ENCODE data around the gene MEIOB. TPM values are rescaled to one million over a fixed set of nuclear protein-coding genes. Genes with fewer than 3 reads are reported as not detected.
"Not testable (repeated sequence)": the region's sequence is repeated elsewhere in the genome, so short reads cannot be mapped to it uniquely, and the experiment has no call there.

Gene MEIOB
- total RNA-seq, 1 donor from 2014 or later = not detected

DNA sequence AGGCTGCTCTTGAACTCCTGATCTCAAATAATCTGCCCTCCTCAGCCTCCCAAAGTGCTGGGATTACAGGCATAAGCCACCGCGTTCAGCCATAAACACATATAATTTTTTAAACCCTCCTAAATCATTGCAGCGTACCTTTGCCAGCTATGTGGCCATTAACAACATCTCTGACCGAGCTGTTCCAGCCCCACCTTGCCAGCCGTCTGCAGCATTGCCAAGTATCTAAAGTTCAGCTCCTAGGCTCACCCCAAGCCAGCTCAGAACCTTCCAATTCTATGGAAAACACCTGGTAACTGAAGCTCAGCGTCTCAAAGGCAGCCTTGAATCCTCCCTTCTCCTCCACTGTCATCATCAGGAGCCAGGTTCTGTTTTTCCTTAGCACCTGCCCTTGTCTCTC, 5.1 kb upstream of the MEIOB start:
- no peak for DNase-seq

- no peak for DNase-seq
Measured at GRCh38 chr16:1876468-1876867, 4.5 kb upstream of the MEIOB start.

- DNase-seq = not testable (repeated sequence)
Measured at GRCh38 chr16:1876066-1876465, 4.1 kb upstream of the MEIOB start.

DNA sequence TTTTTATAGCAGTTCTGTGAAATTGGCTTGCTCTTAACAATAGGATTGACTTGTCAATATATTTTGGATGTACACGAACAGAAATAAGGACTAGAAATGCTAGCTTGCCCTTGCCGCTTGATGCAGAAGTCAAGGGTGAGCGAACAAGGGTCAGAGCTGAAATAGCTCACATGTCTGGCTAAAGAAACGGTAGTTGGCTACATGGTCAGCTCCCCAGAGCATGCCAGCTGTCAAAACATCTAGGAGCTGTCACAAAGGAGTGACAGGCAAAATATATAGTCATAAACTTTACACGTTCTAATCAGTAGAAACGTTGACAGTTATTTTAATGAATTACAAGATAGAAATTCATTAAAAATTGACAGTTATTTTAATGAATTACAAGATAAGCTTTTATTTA, 2.9 kb upstream of the MEIOB start:
- no peak for DNase-seq

GRCh38 chr16:1870365-1871082, 1.4 kb downstream of the MEIOB start:
- DNase-seq = no peak

DNA sequence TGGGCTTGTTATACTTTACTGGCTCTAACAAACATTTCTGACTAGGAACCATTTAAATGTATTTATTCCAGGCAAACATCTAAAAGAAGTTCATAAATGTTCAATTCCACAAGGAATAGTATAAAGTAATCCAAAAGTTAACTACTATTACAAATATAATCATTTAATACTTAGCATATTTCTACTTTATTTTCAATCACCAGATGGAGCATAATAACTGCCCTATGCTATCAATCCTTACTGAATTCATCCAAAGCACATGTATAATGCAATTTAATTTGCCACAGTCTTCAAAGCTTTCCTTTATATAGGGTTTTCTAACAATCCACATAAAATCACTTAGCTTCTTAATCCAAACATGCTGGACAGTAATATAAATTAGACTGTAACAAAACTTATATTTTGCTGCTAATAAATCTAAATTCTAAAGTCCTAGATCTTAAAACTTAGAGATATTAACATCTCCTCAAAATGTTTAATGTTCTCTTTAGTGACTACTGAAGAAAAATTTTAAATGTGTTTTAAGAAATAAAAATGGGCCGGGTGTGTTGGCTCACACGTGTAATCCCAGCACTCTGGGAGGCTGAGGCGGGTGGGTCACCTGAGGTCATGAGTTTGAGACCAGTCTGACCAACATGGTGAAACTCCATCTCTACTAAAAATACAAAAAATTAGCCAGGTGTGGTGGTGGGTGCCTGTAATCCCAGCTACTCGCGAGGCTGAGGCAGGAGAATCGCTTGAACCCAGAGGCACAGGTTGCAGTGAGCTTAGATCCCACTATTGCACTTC, 5.9 kb downstream of the MEIOB start:
- no peak for DNase-seq

DNA sequence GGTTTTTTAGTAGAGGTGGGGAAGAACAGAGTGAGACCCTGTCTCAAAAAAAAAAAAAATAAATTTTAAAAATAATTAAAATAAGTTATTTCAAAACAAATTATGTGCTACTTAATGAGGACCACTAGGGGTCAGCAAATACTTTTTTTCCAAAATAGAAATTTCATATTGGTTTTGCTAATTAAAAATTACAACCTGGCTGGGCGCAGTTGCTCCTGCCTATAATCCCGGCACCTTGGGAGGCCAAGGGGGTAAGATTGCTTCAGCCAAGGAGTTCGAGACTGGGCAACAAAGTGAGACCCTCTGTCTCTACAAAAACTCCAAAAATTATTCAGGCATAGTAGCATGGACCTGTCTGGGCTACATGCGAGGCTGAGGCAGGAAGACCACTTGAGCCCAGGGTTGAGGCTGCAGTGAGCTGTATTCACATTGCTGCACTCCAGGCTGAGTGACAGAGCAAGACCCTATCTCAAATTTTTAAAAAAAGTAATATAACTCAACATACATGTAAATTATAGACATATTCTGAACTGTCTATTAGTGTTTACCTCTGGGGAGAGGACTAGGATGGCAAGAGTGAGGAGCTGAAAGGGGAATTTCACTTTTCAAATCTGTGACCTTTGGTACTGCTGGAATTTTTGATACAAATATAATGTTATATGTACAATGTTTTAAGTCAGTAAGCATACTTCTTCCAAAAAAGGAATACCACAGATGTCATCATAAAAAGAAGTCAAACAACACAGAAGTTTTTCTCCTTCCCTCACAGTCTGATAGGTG, 8.1 kb downstream of the MEIOB start:
- DNase-seq = no peak

GRCh38 chr16:1862394-1862793, 9.6 kb downstream of the MEIOB start:
- DNase-seq = no peak

DNA sequence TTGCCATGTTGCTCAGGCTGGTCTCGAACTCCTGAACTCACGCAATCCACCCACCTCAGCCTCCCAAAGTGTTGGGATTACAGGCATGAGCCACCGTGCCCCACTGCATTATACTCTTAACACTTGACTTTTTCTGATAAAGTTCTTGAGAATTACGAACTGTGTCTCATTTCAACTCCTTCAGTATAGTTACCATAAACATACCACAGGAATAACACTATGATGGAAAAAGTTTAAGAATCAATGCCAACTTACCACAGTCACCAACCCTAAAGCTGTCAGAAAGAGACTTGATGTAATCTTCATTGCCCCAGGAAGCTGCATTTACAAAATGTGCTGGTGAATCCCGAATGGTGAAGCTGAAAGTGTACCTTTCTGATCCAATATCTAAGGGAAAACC, 10.2 kb downstream of the MEIOB start:
- no peak for DNase-seq

GRCh38 chr16:1859650-1860049, 12.3 kb downstream of the MEIOB start:
- no peak for DNase-seq

DNA sequence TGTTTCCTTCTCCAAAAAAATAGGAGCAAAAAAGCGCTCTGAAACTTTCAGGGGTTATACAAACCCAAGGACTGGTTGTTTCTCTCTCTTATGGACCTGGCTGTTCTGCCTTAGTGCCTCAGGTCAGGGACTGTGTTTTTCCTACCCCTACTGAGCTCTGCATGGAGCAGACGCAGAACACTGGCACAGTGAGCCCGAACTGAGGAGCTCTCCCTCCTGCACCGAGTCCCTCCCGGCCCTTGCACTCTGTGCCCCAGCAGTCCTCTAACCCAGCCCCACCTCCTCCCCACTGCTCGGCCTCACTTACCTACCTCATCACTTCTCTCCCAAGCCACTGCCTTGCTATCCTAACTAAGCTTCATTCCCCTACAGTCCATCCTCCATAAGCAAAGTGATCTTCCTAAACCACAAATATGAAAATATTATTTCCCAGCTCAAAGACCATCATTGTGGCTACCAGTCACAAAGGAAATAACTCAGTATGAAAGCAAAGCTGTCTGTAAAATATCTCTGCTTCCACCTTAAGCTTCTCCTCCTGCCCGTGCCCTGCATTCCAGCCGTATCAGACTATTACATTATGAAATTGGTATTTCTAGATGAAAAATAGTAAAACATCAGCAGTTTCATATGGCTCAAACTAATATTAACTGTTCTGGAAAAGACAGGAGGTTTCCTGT, 13.6 kb downstream of the MEIOB start:
- no peak for DNase-seq

GRCh38 chr16:1857433-1858097, 14.4 kb downstream of the MEIOB start:
- no peak for DNase-seq

DNA sequence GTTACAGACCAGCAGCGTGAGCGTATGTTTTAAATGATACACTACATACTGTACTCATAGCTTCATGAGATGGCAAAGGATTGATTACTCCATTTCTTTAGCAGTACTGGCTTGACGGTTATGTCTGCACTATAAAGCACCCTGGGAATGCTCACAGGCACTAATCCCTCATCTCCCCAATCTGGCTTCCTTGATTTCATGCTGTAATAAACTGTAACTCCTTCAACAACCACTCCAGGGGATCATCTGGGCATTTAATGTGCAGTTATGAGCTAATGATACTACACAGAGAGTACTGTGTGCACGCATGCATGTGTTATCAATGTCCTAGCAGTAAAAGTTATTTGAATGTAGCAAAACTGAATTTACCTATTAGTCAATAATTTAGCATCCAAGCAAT, 20.2 kb downstream of the MEIOB start:
- no peak for DNase-seq

DNA sequence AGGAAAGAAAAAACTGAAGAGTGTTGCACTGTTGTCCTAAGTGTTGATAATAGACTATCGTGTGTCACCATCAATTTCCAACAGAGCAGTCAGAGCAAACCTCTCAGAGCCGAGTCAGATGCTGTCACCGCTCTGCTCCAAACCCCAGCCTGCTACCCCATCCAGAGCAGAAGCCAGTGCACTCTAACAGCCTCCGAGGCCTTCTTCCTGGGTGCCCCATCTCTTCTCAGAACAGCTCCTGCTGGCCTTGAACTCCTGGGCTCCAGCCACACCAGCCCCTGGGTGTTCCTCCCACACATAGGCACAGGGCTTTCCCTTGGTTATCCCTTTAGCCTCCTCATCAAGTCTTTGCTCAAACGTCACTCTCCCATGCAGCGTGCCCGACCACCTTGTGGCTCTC, 21.0 kb downstream of the MEIOB start:
- no peak for DNase-seq

GRCh38 chr16:1846416-1846815, 25.5 kb downstream of the MEIOB start:
- no peak for DNase-seq

GRCh38 chr16:1845985-1846384, 26.0 kb downstream of the MEIOB start:
- DNase-seq = no peak

GRCh38 chr16:1839554-1839953, 32.4 kb downstream of the MEIOB start:
- no peak for DNase-seq

- DNase-seq = no peak
Measured at GRCh38 chr16:1834096-1834495, 37.9 kb downstream of the MEIOB start.

DNA sequence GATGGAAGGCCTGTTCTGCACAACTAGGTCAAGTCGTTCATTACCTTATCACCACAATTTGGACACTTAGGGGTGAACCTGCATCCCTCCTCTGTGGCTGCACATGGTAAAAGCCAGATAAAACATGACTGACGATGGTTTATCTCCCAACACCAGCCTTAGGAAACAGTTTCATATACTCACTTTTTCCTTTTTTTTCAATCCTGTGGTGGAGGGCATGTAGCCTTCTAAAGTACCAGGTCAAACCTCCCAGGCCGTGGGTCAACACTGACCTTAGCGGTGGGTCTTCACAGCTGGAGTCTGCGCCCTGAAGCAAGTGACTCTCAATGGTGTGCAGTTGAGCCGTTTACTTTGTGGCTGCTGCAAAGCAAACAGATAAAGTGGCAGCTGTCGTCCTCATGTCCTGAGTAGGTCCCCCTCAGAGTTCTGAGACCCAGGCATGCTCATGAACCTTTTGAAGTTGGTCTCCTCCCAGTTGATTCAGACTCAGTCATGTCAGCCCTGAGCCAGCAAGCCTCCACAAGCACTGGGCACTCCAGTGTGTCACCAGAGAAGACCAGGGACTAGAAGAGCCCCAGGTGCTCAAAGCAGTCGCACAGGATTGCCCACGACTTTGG, 39.0 kb downstream of the MEIOB start:
- DNase-seq = no peak

- DNase-seq = no peak
Measured at GRCh38 chr16:1831186-1832075, 40.5 kb downstream of the MEIOB start.

GRCh38 chr16:1830213-1830612, 41.8 kb downstream of the MEIOB start:
- no peak for DNase-seq

Data from occipital lobe (tissue), 2 donors.